HFF-Myc (cell line): Measurements from ENCODE around the gene OTOF.

ENCODE experiments used
- DNase-seq: peaks from one replicate; pipeline ENCODE4 v3.0.0-alpha.2; 2011; ENCODE audit warnings: low read depth; ENCODE audit errors: extremely low read depth
- H3K4me3 ChIP-seq: replicated peaks from 2 replicates; pipeline ENCODE4 v1.5.1; 2011; ENCODE audit warnings: low read depth, mild to moderate bottlenecking, control low read depth, low read length
- CTCF ChIP-seq: IDR thresholded peaks from 2 replicates; pipeline ENCODE4 v1.5.1; 2012; ENCODE audit warnings: mild to moderate bottlenecking, low read depth, low read length, control low read depth; ENCODE audit errors: missing control alignments

Gene OTOF

GRCh38 chr2:26477126-26477910 lies 606 bp downstream of the OTOF start:
- DNase-seq = no peak
- H3K4me3 ChIP-seq = no peak overlapping the region
- no peak for TF ChIP-seq CTCF

GRCh38 chr2:26475832-26476501 lies 2.0 kb downstream of the OTOF start:
- no peak for DNase-seq
- no peak for TF ChIP-seq CTCF

GRCh38 chr2:26475037-26475436 lies 2.9 kb downstream of the OTOF start:
- no peak for DNase-seq
- H3K4me3 ChIP-seq = no peak overlapping the region
- TF ChIP-seq CTCF = no peak

More at GRCh38 chr2:26475832-26476501, 2.0 kb downstream of the OTOF start:
- H3K4me3 ChIP-seq = no peak overlapping the region

GRCh38 chr2:26474261-26474785 lies 3.6 kb downstream of the OTOF start:
- DNase-seq = no peak
- TF ChIP-seq CTCF = no peak
- no peak overlapping the region for H3K4me3 ChIP-seq

GRCh38 chr2:26473796-26474195 lies 4.1 kb downstream of the OTOF start:
- no peak overlapping the region for H3K4me3 ChIP-seq
- DNase-seq = no peak
- no peak for TF ChIP-seq CTCF

- TF ChIP-seq CTCF = no peak
- H3K4me3 ChIP-seq = no peak overlapping the region
- no peak for DNase-seq
Measured at GRCh38 chr2:26472821-26473655, 4.9 kb downstream of the OTOF start.
